ENCODE measurements around the gene IL6R. TPM values are rescaled to one million over a fixed set of nuclear protein-coding genes. Genes with fewer than 3 reads are reported as not detected.
A peak's percentile ranks its signal among the peaks of the same experiment; 100 is the strongest.
"Not testable (repeated sequence)": the region's sequence is repeated elsewhere in the genome, so short reads cannot be mapped to it uniquely, and the experiment has no call there.

IL6R gene
- 1 to 10 TPM; 2.8 to 3.8 TPM for total RNA-seq
- polyA plus RNA-seq: 12.8 TPM

GRCh38 chr1:154404984-154405746, at the start of gene IL6R:
TSS of gene IL6R (plus strand) at chr1:154405343. CDS start at chr1:154405630, 287 bp downstream.
- Mint-ChIP-seq H3K36me3 (no peaks in the 10 kb centered on the region), H3K9me3 (no peaks in the 10 kb centered on the region), H3K4me3 (peak within 1 kb of the TSS; percentile 85 to 93 (median 89)), H3K4me1 (peaks cover 74 to 80% (median 75%) of the 10 kb centered on the region in 3 donors), H3K27ac (peak within 1 kb of the TSS; percentile 72 to 88 (median 84)), H3K27me3 (peaks cover 0 to 2% of the 10 kb centered on the region in 2 donors)
- no peaks in the 10 kb centered on the region for H3K27me3 ChIP-seq (ENCODE audit: insufficient read depth, low read length, poor library complexity, severe bottlenecking)
- H3K4me1 ChIP-seq (ENCODE audit: insufficient read depth, low read length): peaks cover 75% of the 10 kb centered on the region
- H3K9me3 ChIP-seq (ENCODE audit: low read length): no peaks in the 10 kb centered on the region
- peak within 1 kb of the TSS; percentile 68 for H3K4me3 ChIP-seq (ENCODE audit: low read length)
- ChIA-PET CTCF (interaction anchor here (0.7 to 2.5 kb wide), 9 partner anchors 15 to 79 kb away, joined by 3 to 11 read pairs (median 3); no protein-coding TSS in a partner anchor), POLR2A (no interaction called here)
- H3K27ac ChIP-seq (ENCODE audit: low read depth, low read length): peak within 1 kb of the TSS; percentile 38
- peak; percentile 57 to 78 (median 71) for DNase-seq
- H3K36me3 ChIP-seq (ENCODE audit: insufficient read depth, low read length): no peaks in the 10 kb centered on the region

- Histone ChIP-seq H3K27ac (ENCODE audit: low read depth, low read length) (no peak overlapping the region), H3K36me3 (ENCODE audit: insufficient read depth, low read length) (no peaks in the 10 kb centered on the region), H3K9me3 (ENCODE audit: low read length) (no peaks in the 10 kb centered on the region), H3K4me1 (ENCODE audit: insufficient read depth, low read length) (peaks cover 5% of the 10 kb centered on the region), H3K4me3 (ENCODE audit: low read length) (no peak overlapping the region), H3K27me3 (ENCODE audit: insufficient read depth, low read length, poor library complexity, severe bottlenecking) (no peaks in the 10 kb centered on the region)
- no peak for DNase-seq
- H3K36me3 Mint-ChIP-seq: no peaks in the 10 kb centered on the region
- no peaks in the 10 kb centered on the region for H3K9me3 Mint-ChIP-seq
- no peak overlapping the region for H3K27ac Mint-ChIP-seq
- POLR2A ChIA-PET: no interaction called here
- peaks cover 7 to 12% (median 9%) of the 10 kb centered on the region in 3 donors for H3K4me1 Mint-ChIP-seq
- no peaks in the 10 kb centered on the region for H3K27me3 Mint-ChIP-seq
- no peak overlapping the region for H3K4me3 Mint-ChIP-seq
- CTCF ChIA-PET: interaction anchor here (1.2 to 26.4 kb wide), 2 partner anchors 13 to 29 kb away, joined by 3 to 591 read pairs; partner anchors contain the start of genes AQP10 and ATP8B2
Observed at GRCh38 chr1:154358519-154358918, 46.6 kb upstream of the IL6R start.

GRCh38 chr1:154360288-154360687, 44.9 kb upstream of the IL6R start:
- Mint-ChIP-seq H3K36me3 (no peaks in the 10 kb centered on the region), H3K4me1 (no peaks in the 10 kb centered on the region), H3K27ac (peak overlapping the region in 1 of 8 donors; percentile 75), H3K27me3 (no peaks in the 10 kb centered on the region), H3K4me3 (no peak overlapping the region), H3K9me3 (no peaks in the 10 kb centered on the region)
- Histone ChIP-seq H3K4me3 (ENCODE audit: low read length) (no peak overlapping the region), H3K36me3 (ENCODE audit: insufficient read depth, low read length) (no peaks in the 10 kb centered on the region), H3K27ac (ENCODE audit: low read depth, low read length) (no peak overlapping the region), H3K27me3 (ENCODE audit: insufficient read depth, low read length, poor library complexity, severe bottlenecking) (no peaks in the 10 kb centered on the region), H3K4me1 (ENCODE audit: insufficient read depth, low read length) (no peaks in the 10 kb centered on the region), H3K9me3 (ENCODE audit: low read length) (no peaks in the 10 kb centered on the region)
- DNase-seq: no peak
- ChIA-PET CTCF (interaction anchor here (1.1 to 1.2 kb wide), 2 partner anchors 15 to 25 kb away, joined by 3 to 4 read pairs; no protein-coding TSS in a partner anchor), POLR2A (no interaction called here)

- H3K36me3 ChIP-seq (ENCODE audit: insufficient read depth, low read length); H3K27ac Mint-ChIP-seq; H3K4me3 Mint-ChIP-seq; H3K27me3 ChIP-seq (ENCODE audit: insufficient read depth, low read length, poor library complexity, severe bottlenecking); H3K4me1 Mint-ChIP-seq; H3K9me3 ChIP-seq (ENCODE audit: low read length); DNase-seq; POLR2A ChIA-PET; H3K27ac ChIP-seq (ENCODE audit: low read depth, low read length); H3K9me3 Mint-ChIP-seq; H3K27me3 Mint-ChIP-seq; H3K4me1 ChIP-seq (ENCODE audit: insufficient read depth, low read length); H3K4me3 ChIP-seq (ENCODE audit: low read length); H3K36me3 Mint-ChIP-seq: not testable (repeated sequence)
- CTCF ChIA-PET: interaction anchor here (1.0 to 1.3 kb wide), 4 partner anchors 16 to 28 kb away, joined by 3 to 4 read pairs (median 3); no protein-coding TSS in a partner anchor
Observed at GRCh38 chr1:154360881-154361280, 44.3 kb upstream of the IL6R start.

- no peak overlapping the region for H3K27ac Mint-ChIP-seq
- no peaks in the 10 kb centered on the region for H3K27me3 ChIP-seq (ENCODE audit: insufficient read depth, low read length, poor library complexity, severe bottlenecking)
- H3K4me3 Mint-ChIP-seq: no peak overlapping the region
- POLR2A ChIA-PET: no interaction called here
- peaks cover 0 to 3% (median 0%) of the 10 kb centered on the region in 3 donors for H3K4me1 Mint-ChIP-seq
- no peak overlapping the region for H3K4me3 ChIP-seq (ENCODE audit: low read length)
- H3K36me3 Mint-ChIP-seq: no peaks in the 10 kb centered on the region
- no peaks in the 10 kb centered on the region for H3K36me3 ChIP-seq (ENCODE audit: insufficient read depth, low read length)
- H3K27me3 Mint-ChIP-seq: no peaks in the 10 kb centered on the region
- no peak for DNase-seq
- CTCF ChIA-PET: interaction anchor here (1.0 to 1.3 kb wide), 2 partner anchors 17 to 29 kb away, joined by 3 read pairs; no protein-coding TSS in a partner anchor
- no peaks in the 10 kb centered on the region for H3K9me3 Mint-ChIP-seq
- H3K9me3 ChIP-seq (ENCODE audit: low read length): no peaks in the 10 kb centered on the region
- H3K4me1 ChIP-seq (ENCODE audit: insufficient read depth, low read length): no peaks in the 10 kb centered on the region
- H3K27ac ChIP-seq (ENCODE audit: low read depth, low read length): no peak overlapping the region
Observed at GRCh38 chr1:154361357-154361756, 43.8 kb upstream of the IL6R start.

- Mint-ChIP-seq H3K27me3 (peaks cover 0 to 1% of the 10 kb centered on the region in 2 donors), H3K4me1 (peaks cover 2 to 7% (median 3%) of the 10 kb centered on the region in 3 donors), H3K4me3 (no peak overlapping the region), H3K36me3 (no peaks in the 10 kb centered on the region), H3K27ac (no peak overlapping the region), H3K9me3 (no peaks in the 10 kb centered on the region)
- Histone ChIP-seq H3K9me3 (ENCODE audit: low read length) (no peaks in the 10 kb centered on the region), H3K27me3 (ENCODE audit: insufficient read depth, low read length, poor library complexity, severe bottlenecking) (no peaks in the 10 kb centered on the region), H3K27ac (ENCODE audit: low read depth, low read length) (no peak overlapping the region), H3K4me1 (ENCODE audit: insufficient read depth, low read length) (no peaks in the 10 kb centered on the region), H3K4me3 (ENCODE audit: low read length) (no peak overlapping the region), H3K36me3 (ENCODE audit: insufficient read depth, low read length) (no peaks in the 10 kb centered on the region)
- ChIA-PET POLR2A (interaction anchor here (0.6 to 0.7 kb wide), 2 partner anchors 33 to 860 kb away, joined by 5 to 6 read pairs; no protein-coding TSS in a partner anchor), CTCF (no interaction called here)
- no peak for DNase-seq
Observed at GRCh38 chr1:154371436-154371835, 33.7 kb upstream of the IL6R start.

- H3K36me3 ChIP-seq (ENCODE audit: insufficient read depth, low read length); POLR2A ChIA-PET; DNase-seq; H3K9me3 Mint-ChIP-seq; H3K9me3 ChIP-seq (ENCODE audit: low read length); H3K4me1 Mint-ChIP-seq; H3K4me1 ChIP-seq (ENCODE audit: insufficient read depth, low read length); H3K27ac Mint-ChIP-seq; H3K36me3 Mint-ChIP-seq; H3K27me3 Mint-ChIP-seq; H3K27me3 ChIP-seq (ENCODE audit: insufficient read depth, low read length, poor library complexity, severe bottlenecking); H3K4me3 ChIP-seq (ENCODE audit: low read length); H3K27ac ChIP-seq (ENCODE audit: low read depth, low read length): not testable (repeated sequence)
- peak overlapping the region in 1 of 7 donors; percentile 39 for H3K4me3 Mint-ChIP-seq
- CTCF ChIA-PET: interaction anchor here (0.7 kb wide), 1 partner anchor 21 kb away, joined by 3 read pairs; no protein-coding TSS in a partner anchor
Observed at GRCh38 chr1:154373777-154374357, 31.3 kb upstream of the IL6R start.

- no peaks in the 10 kb centered on the region for H3K9me3 Mint-ChIP-seq
- H3K4me3 Mint-ChIP-seq: no peak overlapping the region
- H3K4me1 ChIP-seq (ENCODE audit: insufficient read depth, low read length): no peaks in the 10 kb centered on the region
- no peaks in the 10 kb centered on the region for H3K36me3 Mint-ChIP-seq
- H3K27ac ChIP-seq (ENCODE audit: low read depth, low read length): no peak overlapping the region
- ChIA-PET CTCF (no interaction called here), POLR2A (no interaction called here)
- peaks cover 0 to 5% (median 2%) of the 10 kb centered on the region in 3 donors for H3K4me1 Mint-ChIP-seq
- DNase-seq: no peak
- no peak overlapping the region for H3K27ac Mint-ChIP-seq
- H3K9me3 ChIP-seq (ENCODE audit: low read length): no peaks in the 10 kb centered on the region
- H3K36me3 ChIP-seq (ENCODE audit: insufficient read depth, low read length): no peaks in the 10 kb centered on the region
- H3K4me3 ChIP-seq (ENCODE audit: low read length): no peak overlapping the region
- no peaks in the 10 kb centered on the region for H3K27me3 ChIP-seq (ENCODE audit: insufficient read depth, low read length, poor library complexity, severe bottlenecking)
- no peaks in the 10 kb centered on the region for H3K27me3 Mint-ChIP-seq
Observed at GRCh38 chr1:154379301-154379700, 25.8 kb upstream of the IL6R start.

Data from CD8-positive, alpha-beta memory T cell (primary cell).